DOHH2 (cell line): ENCODE data around the gene PODXL.

Experiments used
- H3F3A ChIP-seq: fragments of 200-600 bp; sonication (generic), shearing (Covaris generic); 2 replicates; pipeline ENCODE4 v1.6.0; 2016; ENCODE audit warnings: antibody characterized with exemption, mild to moderate bottlenecking; ENCODE audit not compliant: control insufficient read depth, insufficient read depth
- H3K27ac ChIP-seq: fragments of 200-600 bp; sonication (generic); 2 replicates; pipeline ENCODE4 v1.5.1; 2014; ENCODE audit warnings: low read depth, mild to moderate bottlenecking, low read length, moderate library complexity
- H3K27me3 ChIP-seq: fragments of 200-600 bp; sonication (generic); 2 replicates; pipeline ENCODE4 v1.6.1; 2014; ENCODE audit warnings: mild to moderate bottlenecking, low read length, mixed read lengths; ENCODE audit not compliant: control insufficient read depth
- H3K36me3 ChIP-seq: fragments of 200-600 bp; sonication (generic); 2 replicates; pipeline ENCODE4 v1.6.1; 2014; ENCODE audit warnings: mild to moderate bottlenecking, low read length, moderate library complexity, mixed read lengths; ENCODE audit not compliant: control insufficient read depth
- H3K4me1 ChIP-seq: fragments of 200-600 bp; sonication (generic); 2 replicates; pipeline ENCODE4 v1.6.1; 2014; ENCODE audit warnings: mild to moderate bottlenecking, low read length, mixed read lengths; ENCODE audit not compliant: control insufficient read depth
- H3K4me2 ChIP-seq: fragments of 200-600 bp; sonication (generic); 2 replicates; pipeline ENCODE4 v1.6.0; 2014; ENCODE audit warnings: mild to moderate bottlenecking, low read length, moderate library complexity
- H3K4me3 ChIP-seq: fragments of 200-600 bp; sonication (generic); 2 replicates; pipeline ENCODE4 v1.5.1; 2014; ENCODE audit warnings: mild to moderate bottlenecking, low read length, mixed read lengths
- H3K79me2 ChIP-seq: fragments of 200-600 bp; sonication (generic); 2 replicates; pipeline ENCODE4 v1.6.1; 2014; ENCODE audit warnings: mild to moderate bottlenecking, low read length, mixed read lengths; ENCODE audit not compliant: control insufficient read depth
- H3K9me2 ChIP-seq: fragments of 200-600 bp; sonication (generic); replicated peaks from 2 replicates; pipeline ENCODE4 v1.6.1; 2014; ENCODE audit warnings: mild to moderate bottlenecking, low read length, mixed read lengths; ENCODE audit not compliant: control insufficient read depth
- H3K9me3 ChIP-seq: fragments of 200-600 bp; sonication (generic); 2 replicates; pipeline ENCODE4 v1.6.1; 2014; ENCODE audit warnings: antibody characterized with exemption, low read length, mixed read lengths; ENCODE audit not compliant: control insufficient read depth, insufficient read depth
- H4K20me1 ChIP-seq: fragments of 200-600 bp; sonication (generic); 2 replicates; pipeline ENCODE4 v1.6.0; 2014; ENCODE audit warnings: low read depth, mild to moderate bottlenecking, antibody characterized with exemption, low read length, moderate library complexity; ENCODE audit not compliant: control insufficient read depth, insufficient read depth
- CTCF ChIP-seq: fragments of 200-600 bp; sonication (generic); IDR thresholded peaks from one replicate; pipeline ENCODE4 v1.5.1; 2014; ENCODE audit warnings: antibody characterized with exemption, mild to moderate bottlenecking, low read depth, low read length; ENCODE audit not compliant: poor library complexity, severe bottlenecking
- EZH2phosphoT487 ChIP-seq: fragments of 200-600 bp; sonication (generic); IDR thresholded peaks from 2 replicates; pipeline ENCODE4 v1.6.1; 2017; ENCODE audit warnings: borderline replicate concordance, mild to moderate bottlenecking, antibody characterized with exemption, low read length, moderate library complexity, mixed read lengths

Gene PODXL

DNA sequence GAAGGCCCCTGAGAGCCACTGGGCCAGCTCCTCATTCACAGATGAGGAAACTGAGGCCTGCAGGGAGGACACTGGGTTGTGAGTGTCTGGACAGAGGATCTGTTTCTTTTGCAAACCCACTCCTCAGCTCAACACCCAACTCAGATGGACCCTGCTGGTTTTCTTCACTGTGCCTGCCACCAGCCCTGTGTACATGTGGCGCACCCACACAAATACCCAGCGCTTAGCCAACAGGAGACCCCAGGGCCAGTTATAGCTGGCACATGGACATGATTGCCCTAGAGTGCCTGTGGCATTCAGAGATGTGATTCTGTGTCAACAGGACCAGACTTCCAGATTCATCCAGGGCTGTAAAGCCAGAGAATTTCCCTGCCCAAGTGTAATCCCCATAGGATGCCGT, 12.4 kb downstream of the PODXL start:
- Histone ChIP-seq H3K79me2 (no peaks in the 10 kb centered on the region), H3K4me2 (no peak overlapping the region)

DNA sequence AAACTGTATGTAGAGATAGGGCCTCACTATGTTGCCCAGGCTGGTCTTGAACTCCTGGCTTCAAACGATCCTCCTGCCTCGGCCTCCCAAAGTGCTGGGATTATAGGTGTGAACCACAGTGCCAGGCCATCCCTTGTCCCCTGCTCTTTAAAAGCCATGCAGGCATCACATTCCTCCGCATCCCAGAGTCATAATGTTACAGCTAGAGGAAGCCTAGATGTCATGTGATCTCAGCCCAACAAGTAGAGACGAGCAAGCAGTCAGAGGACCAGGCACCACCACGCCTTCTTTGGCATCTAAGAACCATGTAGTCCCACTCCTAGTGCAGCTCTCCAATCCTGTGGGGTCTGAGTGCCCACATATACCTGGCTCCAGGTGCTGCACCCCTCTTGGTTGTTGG, 13.1 kb downstream of the PODXL start:
- H3K4me2 ChIP-seq = no peak overlapping the region
- H3F3A ChIP-seq = no peaks in the 10 kb centered on the region
- no peaks in the 10 kb centered on the region for H3K4me1 ChIP-seq
- TF ChIP-seq CTCF = no peak
- no peak for TF ChIP-seq EZH2phosphoT487
- no peaks in the 10 kb centered on the region for H3K9me2 ChIP-seq
- H3K4me3 ChIP-seq = no peak overlapping the region
- H4K20me1 ChIP-seq = peaks cover 8% of the 10 kb centered on the region; the same call in 1 of the 2 replicates
- H3K27me3 ChIP-seq = no peaks in the 10 kb centered on the region
- H3K79me2 ChIP-seq = no peaks in the 10 kb centered on the region
- H3K27ac ChIP-seq = no peak overlapping the region
- H3K36me3 ChIP-seq = no peaks in the 10 kb centered on the region
- no peaks in the 10 kb centered on the region for H3K9me3 ChIP-seq

More for the DNA sequence above, 12.4 kb downstream of the PODXL start:
- no peaks in the 10 kb centered on the region for H3K9me3 ChIP-seq
- no peaks in the 10 kb centered on the region for H3K36me3 ChIP-seq
- no peaks in the 10 kb centered on the region for H3K9me2 ChIP-seq
- TF ChIP-seq CTCF = no peak
- no peak for TF ChIP-seq EZH2phosphoT487
- no peak overlapping the region for H3K4me3 ChIP-seq
- H3K27ac ChIP-seq = no peak overlapping the region
- H3K4me1 ChIP-seq = no peaks in the 10 kb centered on the region
- H4K20me1 ChIP-seq = peaks cover 8% of the 10 kb centered on the region; the same call in 1 of the 2 replicates
- H3K27me3 ChIP-seq = no peaks in the 10 kb centered on the region
- H3F3A ChIP-seq = no peaks in the 10 kb centered on the region

DNA sequence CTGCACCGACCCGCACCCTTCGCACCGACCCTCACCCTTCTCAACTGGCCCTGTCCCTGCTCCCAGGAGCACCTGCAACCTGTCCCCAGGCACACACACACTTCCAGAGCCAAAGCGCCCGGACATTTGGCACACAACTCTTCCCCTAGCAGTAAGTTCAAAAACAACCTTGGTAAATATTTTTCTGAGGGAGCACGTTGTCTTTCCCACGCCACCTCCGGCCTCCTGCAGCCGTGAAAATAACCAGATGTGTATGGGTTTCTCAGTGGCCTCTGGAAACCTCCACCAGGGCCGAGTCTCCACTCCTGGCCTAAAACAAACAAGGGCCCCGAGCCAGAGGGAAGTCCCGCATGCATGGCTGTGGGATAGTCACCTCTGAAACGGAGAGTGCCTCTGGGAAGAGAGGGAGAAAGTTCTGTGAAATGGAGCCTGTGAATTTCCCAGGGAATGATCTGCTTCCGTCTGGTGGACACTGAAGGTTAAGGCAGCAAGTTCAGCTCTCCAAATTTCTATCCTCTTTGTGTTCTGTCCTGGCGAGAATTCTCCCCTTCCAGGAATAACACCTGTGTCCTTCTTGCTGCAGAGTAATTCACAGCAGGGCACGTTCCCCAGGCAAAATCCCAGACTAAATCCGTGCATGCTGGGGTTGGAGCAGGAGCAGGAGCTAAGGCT, 15.8 kb downstream of the PODXL start:
- H3K79me2 ChIP-seq = no peaks in the 10 kb centered on the region
- H3K27ac ChIP-seq = no peak overlapping the region
- H3K4me1 ChIP-seq = no peaks in the 10 kb centered on the region
- H3K27me3 ChIP-seq = no peaks in the 10 kb centered on the region
- no peaks in the 10 kb centered on the region for H3F3A ChIP-seq
- no peaks in the 10 kb centered on the region for H3K9me3 ChIP-seq
- H3K4me2 ChIP-seq = no peak overlapping the region
- no peak overlapping the region for H3K4me3 ChIP-seq
- TF ChIP-seq EZH2phosphoT487 = no peak
- TF ChIP-seq CTCF = no peak
- no peaks in the 10 kb centered on the region for H3K36me3 ChIP-seq
- no peaks in the 10 kb centered on the region for H3K9me2 ChIP-seq
- peaks cover 8% of the 10 kb centered on the region; the same call in 1 of the 2 replicates for H4K20me1 ChIP-seq
